Right lobe of liver (tissue), 4 donors: Measurements from ENCODE around the gene ABHD16B.

Experiments used
- POLR2A ChIP-seq: fragments of 450-650 bp; IDR thresholded peaks from one replicate; pipeline ENCODE4 v1.6.1; 2017; ENCODE audit warnings: antibody characterized with exemption, mild to moderate bottlenecking
- TF ChIP-seq, protein P1 (sequence below), 4 donors: fragments of 200-600 bp in 3 of 4; fragments of 450-650 bp in 1 of 4; IDR thresholded peaks; one replicate each; pipeline versions ENCODE4 v1.5.1 to v1.8.0; 2016 to 2022; ENCODE audit warnings: antibody characterized with exemption in 4 of 4, mild to moderate bottlenecking in 2 of 4
- donor health status: DM: no; HTN: no; CAD: no.
- donor health status: DM: no; HTN: no; CAD: no.
- donor health status: DM: no; HTN: yes; CAD: no.

DNA sequence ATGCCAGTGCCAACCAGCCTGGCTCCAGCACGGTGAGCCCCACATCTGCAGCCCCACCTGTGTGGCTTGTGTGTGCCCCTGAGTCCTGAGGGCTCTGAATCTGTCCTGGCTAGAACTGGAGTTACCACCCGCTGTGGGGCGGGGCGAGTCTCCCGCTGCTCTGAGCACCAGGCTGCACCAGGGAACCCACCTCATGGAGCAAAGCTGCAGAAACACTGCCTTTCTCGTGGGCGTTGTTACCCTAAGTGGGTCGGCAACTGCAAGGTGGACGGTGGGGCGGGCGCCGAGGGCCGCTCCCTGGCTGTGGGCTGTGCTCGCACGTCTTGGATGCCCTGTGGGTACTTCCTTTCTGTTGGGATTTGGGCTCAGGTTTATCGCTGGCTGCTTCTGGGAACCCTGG is 17.5 kb upstream of the ABHD16B start:
- TF ChIP-seq, protein P1, sequence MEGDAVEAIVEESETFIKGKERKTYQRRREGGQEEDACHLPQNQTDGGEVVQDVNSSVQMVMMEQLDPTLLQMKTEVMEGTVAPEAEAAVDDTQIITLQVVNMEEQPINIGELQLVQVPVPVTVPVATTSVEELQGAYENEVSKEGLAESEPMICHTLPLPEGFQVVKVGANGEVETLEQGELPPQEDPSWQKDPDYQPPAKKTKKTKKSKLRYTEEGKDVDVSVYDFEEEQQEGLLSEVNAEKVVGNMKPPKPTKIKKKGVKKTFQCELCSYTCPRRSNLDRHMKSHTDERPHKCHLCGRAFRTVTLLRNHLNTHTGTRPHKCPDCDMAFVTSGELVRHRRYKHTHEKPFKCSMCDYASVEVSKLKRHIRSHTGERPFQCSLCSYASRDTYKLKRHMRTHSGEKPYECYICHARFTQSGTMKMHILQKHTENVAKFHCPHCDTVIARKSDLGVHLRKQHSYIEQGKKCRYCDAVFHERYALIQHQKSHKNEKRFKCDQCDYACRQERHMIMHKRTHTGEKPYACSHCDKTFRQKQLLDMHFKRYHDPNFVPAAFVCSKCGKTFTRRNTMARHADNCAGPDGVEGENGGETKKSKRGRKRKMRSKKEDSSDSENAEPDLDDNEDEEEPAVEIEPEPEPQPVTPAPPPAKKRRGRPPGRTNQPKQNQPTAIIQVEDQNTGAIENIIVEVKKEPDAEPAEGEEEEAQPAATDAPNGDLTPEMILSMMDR (IDR thresholded peaks at IDR 0.05): no peak
- TF ChIP-seq POLR2A: no peak
